ENCODE results near the gene BTBD17.
A peak's percentile ranks its signal among the peaks of the same experiment; 100 is the strongest.
"Not testable (repeated sequence)": the region's sequence is repeated elsewhere in the genome, so short reads cannot be mapped to it uniquely, and the experiment has no call there.

Gene BTBD17

DNA sequence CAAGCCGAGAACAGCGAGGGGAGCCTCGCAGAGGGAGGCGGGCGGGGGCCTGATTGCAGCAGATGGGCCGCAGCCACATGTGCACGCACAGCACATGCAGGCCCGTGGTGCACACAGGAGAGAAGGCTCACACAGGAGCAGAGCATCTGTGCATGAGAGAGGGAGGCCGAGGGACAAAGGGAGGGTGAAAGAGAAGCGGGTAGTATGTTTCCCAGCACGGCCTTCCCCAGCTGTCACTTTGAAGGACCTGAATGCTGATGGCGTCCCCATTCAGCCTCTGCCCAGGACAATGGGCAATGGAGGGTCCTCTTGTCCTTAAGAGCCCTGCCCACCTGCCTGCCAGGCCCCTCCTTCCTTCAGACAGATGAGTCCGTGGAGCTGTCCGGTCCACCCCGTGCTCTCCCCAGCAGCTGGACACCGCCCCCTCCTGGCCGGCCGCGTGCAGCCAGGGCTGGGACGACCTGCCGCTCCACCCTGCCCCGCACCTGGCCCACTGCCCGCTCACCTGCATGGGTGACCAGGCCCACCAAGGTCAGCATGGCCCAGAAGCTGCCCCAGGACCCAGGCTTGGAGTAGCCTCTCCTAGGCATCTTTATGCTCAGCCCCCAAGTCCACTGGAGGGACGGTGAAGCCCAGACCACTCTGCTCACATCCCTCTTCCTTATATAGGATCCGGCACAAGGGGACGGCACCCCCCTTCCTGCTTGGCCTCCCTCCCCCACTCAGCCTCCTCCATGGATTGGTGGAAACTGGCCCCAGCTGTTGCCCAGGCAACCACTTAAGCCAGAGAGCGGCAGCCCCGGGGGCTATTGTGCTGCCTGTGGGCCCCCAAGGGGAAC, at the start of gene BTBD17:
BTBD17 (minus strand) TSS at position 639 of the 839 bp plus-strand sequence; CDS start at position 590, 49 bp downstream.
- DNase-seq: peak; percentile 94

GRCh38 chr17:74410001-74410443, 48.4 kb upstream of the BTBD17 start:
- no peak for DNase-seq

DNA sequence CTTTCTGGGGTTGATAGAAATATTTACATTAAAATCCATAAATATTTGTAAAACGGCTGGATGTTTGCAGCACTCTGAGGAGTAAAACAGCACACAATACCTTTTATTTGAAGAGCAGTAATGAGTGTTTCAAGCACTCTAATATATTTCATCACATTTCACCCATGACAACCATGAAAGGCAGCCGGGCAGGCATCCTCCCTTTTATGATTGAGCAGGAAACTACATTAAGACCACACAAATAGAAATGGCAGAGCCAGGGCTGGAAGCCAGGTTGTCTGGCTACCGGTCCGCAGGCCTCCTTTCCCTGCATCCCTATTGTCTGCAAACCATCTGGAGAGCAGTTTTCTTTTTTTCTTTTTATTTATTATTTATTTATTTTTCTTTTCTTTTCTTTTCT, 47.1 kb upstream of the BTBD17 start:
- peak; percentile 78 for DNase-seq

DNA sequence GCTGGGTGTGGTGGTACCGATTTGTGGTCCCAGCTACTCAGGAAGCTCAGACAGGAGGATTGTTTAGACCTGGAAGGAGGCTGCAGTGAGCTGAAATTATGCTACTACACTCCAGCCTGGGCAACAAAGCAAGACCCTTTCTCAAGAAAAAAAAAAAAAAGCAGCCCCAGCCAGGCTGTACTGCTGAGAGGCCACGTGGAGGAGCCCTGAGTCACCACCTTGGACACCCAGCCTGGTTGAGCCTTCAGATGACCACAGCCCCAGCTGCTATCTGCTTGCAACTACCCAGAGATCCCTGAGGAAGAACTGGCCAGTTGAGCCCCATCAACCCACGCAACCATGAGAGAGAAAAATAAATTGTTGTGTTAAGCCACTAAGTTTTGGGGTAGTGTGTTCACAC, 46.6 kb upstream of the BTBD17 start:
- DNase-seq: no peak

- no peak for DNase-seq
Observed at GRCh38 chr17:74407384-74407783, 45.7 kb upstream of the BTBD17 start.

GRCh38 chr17:74405311-74405710, 43.6 kb upstream of the BTBD17 start:
- DNase-seq: not testable (repeated sequence)

DNA sequence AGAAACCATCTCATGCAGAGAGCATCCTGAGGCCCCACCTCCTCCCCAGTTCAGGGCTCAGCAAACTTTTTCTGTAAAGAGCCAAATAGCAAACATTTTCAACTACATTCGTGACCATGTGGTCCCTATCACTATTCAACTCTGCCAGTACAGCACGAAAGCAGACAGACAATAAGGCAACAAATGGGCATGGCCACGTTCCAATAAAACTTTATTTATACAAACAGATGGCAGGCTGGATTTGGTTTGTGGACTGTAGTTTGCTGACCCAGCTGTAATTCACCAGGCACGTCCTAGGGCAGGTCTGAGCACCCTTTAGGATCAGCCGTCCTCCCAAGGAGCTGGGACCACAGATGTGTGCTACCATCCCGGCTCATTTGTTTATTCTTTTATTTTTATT, 43.1 kb upstream of the BTBD17 start:
- no peak for DNase-seq

GRCh38 chr17:74404218-74404617, 42.5 kb upstream of the BTBD17 start:
- DNase-seq: no peak

DNA sequence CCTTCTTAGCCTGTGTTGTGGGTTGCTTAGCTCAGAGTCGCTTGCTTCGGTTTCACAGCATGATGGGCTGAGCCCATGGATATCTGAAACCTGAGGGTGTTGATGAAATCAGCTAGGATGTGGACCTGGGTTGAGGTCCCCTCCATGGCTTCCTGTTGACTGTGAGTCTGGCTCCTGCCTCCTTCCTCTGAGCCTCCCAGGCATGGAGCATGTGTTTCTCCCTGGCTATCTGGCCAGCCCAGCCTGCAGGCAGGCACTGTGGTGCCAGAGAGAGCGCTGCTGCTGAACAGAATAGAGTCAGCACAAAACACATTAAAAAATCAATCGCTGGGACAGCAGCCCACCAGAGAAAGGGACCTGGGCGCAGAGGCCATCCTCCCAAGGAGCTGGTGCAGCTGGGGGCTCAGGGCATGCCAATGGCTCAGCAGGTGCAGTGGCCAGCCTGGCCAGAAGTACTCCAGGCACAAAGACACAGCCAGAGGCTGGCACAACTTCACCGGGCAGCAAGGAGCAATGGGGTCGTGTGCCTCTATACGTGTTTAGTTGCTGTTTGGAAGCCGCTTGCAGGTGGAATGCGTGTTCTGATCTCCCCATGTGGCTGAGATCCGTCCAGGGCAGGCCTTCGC, 42.0 kb upstream of the BTBD17 start:
- no peak for DNase-seq

- no peak for DNase-seq
Observed at GRCh38 chr17:74402048-74402447, 40.4 kb upstream of the BTBD17 start.

- DNase-seq: no peak
Observed at GRCh38 chr17:74396567-74396966, 34.9 kb upstream of the BTBD17 start.

DNA sequence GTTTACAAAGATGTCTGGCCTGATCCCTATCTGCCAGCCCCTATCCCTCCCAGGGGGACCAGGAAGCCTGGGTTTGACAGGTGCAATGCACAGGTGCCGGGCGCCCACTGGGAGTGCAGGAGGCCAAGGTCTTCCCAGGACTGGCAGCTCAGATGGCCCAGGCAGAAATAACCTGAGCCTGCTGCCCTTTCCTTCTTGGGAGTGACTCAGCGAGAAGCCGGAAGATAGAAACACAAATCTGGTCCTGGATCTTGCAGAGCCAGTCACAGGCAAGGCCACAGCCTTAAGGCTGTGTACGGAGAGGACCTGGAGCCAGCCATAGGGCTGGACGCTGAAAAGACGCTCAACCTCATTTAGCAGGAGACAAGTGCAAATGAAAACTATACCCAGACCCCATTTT, 33.3 kb upstream of the BTBD17 start:
- DNase-seq: no peak

- DNase-seq: no peak
Observed at GRCh38 chr17:74394275-74394950, 32.7 kb upstream of the BTBD17 start.

DNA sequence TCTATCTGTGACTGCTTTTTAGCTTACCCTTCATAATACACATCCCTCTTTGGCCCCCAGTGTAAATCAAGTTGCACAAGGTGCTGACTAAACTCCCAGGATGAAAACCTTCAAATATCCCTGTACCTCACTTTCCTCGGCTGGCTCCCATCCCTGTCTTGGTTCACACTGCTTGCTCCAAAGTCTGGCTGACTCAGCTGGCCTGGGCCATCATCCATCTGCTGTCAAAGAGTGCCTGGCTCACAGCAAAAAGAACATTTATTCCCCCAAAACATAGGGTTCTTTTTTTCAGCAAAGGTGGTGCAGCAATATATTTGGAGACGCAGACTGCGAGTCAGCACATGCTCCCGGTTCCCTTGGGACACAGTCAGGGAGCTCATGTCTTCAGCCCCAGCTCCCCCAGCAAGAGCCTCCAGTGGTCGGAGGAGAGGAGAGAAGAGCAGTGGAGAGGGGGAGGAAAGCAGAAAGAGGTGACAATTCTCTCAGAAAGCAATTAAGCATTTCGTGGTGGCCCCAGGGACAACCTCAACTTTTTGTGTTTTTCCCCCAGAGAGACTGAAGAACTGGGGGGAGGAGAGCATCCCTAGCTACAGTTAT, 31.8 kb upstream of the BTBD17 start:
- no peak for DNase-seq

DNA sequence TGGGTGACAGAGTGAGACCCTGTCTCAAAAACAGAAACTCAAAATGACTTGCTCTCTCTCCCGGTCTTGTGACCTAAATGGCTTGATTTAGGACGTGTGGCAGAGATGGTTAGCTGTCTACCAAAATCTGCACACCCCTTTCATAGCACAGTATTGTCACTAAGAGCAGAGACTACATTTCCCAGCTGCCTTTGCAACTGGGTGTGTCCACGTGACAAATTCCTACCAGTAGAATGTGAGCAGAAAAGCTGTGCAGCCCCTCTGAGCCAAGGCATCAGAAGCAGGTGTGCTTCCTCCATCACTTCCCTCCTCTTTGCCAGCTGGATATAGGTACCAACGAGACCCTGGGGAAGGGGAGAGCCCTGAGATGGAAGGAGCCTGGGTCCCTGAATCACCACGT, 31.2 kb upstream of the BTBD17 start:
- DNase-seq: no peak

GRCh38 chr17:74391771-74392170, 30.1 kb upstream of the BTBD17 start:
- no peak for DNase-seq

- DNase-seq: no peak
Observed at GRCh38 chr17:74390680-74391653, 29.3 kb upstream of the BTBD17 start.

GRCh38 chr17:74389937-74390679, 28.4 kb upstream of the BTBD17 start:
- no peak for DNase-seq

- DNase-seq: no peak
Observed at GRCh38 chr17:74389084-74389753, 27.6 kb upstream of the BTBD17 start.

- DNase-seq: no peak
Observed at GRCh38 chr17:74387365-74388218, 25.9 kb upstream of the BTBD17 start.
